DND-41 (cell line): Measurements from ENCODE around the gene SEMA6A.

ENCODE experiments used
- EZH2 ChIP-seq: IDR thresholded peaks from 3 replicates; pipeline ENCODE4 v1.6.1; 2012; ENCODE audit warnings: borderline replicate concordance, low read depth, mild to moderate bottlenecking, moderate library complexity, low read length, inconsistent platforms; ENCODE audit not compliant: severe bottlenecking
- TF ChIP-seq, protein P1 (sequence below): IDR thresholded peaks from 2 replicates; pipeline ENCODE4 v1.5.1; 2012; ENCODE audit warnings: borderline replicate concordance, low read length, moderate library complexity, mild to moderate bottlenecking; ENCODE audit not compliant: poor library complexity, severe bottlenecking; ENCODE audit errors: extremely low read depth

DNA sequence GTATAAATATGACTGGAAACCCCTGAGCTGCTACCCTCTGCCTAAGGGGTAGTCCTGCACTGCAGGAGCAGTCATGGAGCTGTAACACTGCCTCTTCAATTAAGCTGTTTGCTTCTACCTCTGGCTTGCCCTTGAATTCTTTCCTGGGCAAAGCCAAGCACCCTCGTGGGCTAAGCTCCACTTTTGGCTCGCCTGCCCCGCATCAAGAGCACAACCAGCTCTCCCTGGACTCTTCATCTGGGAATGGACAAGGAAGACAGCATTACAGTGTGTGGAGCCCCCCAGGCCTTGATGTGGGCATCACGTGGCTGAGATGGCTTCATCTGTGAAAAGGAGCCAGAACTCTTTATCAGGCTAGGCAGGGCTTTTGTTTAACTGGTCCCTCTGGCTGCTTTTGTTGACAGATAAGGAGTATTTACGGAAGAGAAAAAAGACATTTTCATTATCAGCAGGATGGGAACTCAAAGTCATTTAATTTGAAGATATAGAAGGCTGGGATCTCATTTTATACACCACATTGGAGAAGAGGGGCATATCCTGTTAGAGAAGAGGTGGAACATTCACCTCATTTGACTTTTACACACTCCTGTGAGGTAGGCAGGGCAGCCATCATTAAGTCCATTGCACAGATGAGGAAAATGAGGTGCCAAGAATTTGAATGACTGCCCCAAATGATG is 137.8 kb downstream of the SEMA6A start:
- TF ChIP-seq, protein P1, sequence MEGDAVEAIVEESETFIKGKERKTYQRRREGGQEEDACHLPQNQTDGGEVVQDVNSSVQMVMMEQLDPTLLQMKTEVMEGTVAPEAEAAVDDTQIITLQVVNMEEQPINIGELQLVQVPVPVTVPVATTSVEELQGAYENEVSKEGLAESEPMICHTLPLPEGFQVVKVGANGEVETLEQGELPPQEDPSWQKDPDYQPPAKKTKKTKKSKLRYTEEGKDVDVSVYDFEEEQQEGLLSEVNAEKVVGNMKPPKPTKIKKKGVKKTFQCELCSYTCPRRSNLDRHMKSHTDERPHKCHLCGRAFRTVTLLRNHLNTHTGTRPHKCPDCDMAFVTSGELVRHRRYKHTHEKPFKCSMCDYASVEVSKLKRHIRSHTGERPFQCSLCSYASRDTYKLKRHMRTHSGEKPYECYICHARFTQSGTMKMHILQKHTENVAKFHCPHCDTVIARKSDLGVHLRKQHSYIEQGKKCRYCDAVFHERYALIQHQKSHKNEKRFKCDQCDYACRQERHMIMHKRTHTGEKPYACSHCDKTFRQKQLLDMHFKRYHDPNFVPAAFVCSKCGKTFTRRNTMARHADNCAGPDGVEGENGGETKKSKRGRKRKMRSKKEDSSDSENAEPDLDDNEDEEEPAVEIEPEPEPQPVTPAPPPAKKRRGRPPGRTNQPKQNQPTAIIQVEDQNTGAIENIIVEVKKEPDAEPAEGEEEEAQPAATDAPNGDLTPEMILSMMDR = no peak
- no peak for TF ChIP-seq EZH2
